HG02610 (cell line): ENCODE measurements around the gene SAMD4A.
A peak's percentile ranks its signal among the peaks of the same experiment; 100 is the strongest.

Source experiments
- ATAC-seq: cut with Tn5 transposase; IDR thresholded peaks from one replicate; pipeline ENCODE4 v1.9.1; 2021; ENCODE audit warnings: mild to moderate bottlenecking, moderate library complexity; ENCODE audit not compliant: unreplicated experiment

SAMD4A gene

GRCh38 chr14:54565785-54566409, 1.0 kb upstream of the SAMD4A start:
- peak; percentile 52 for ATAC-seq

- ATAC-seq = no peak
These were observed 303 bp downstream of the SAMD4A start for GRCh38 chr14:54567224-54567638.

- ATAC-seq = no peak
These were observed 972 bp downstream of the SAMD4A start for GRCh38 chr14:54567639-54568561.

- no peak for ATAC-seq
These were observed 2.1 kb downstream of the SAMD4A start for GRCh38 chr14:54568821-54569595.

GRCh38 chr14:54570047-54570446, 3.1 kb downstream of the SAMD4A start:
- ATAC-seq = no peak

- ATAC-seq = no peak
These were observed 3.9 kb downstream of the SAMD4A start for GRCh38 chr14:54570631-54571415.

- no peak for ATAC-seq
These were observed 5.4 kb downstream of the SAMD4A start for GRCh38 chr14:54572316-54572715.

- ATAC-seq = no peak
These were observed 7.6 kb downstream of the SAMD4A start for GRCh38 chr14:54574528-54574927.

- no peak for ATAC-seq
These were observed 10.6 kb downstream of the SAMD4A start for GRCh38 chr14:54577494-54577893.

GRCh38 chr14:54577977-54578376, 11.0 kb downstream of the SAMD4A start:
- no peak for ATAC-seq

- ATAC-seq = no peak
These were observed 12.7 kb downstream of the SAMD4A start for GRCh38 chr14:54579621-54580020.

- ATAC-seq = no peak
These were observed 14.0 kb downstream of the SAMD4A start for GRCh38 chr14:54580933-54581332.

- no peak for ATAC-seq
These were observed 15.4 kb downstream of the SAMD4A start for GRCh38 chr14:54582334-54582733.

- ATAC-seq = no peak
These were observed 17.2 kb downstream of the SAMD4A start for GRCh38 chr14:54584097-54584496.

- no peak for ATAC-seq
These were observed 18.3 kb downstream of the SAMD4A start for GRCh38 chr14:54585214-54585613.

GRCh38 chr14:54589076-54589475, 22.1 kb downstream of the SAMD4A start:
- ATAC-seq = no peak

- ATAC-seq = no peak
These were observed 22.9 kb downstream of the SAMD4A start for GRCh38 chr14:54589843-54590242.

GRCh38 chr14:54590481-54590880, 23.6 kb downstream of the SAMD4A start:
- no peak for ATAC-seq

- ATAC-seq = no peak
These were observed 24.5 kb downstream of the SAMD4A start for GRCh38 chr14:54591461-54591860.

- ATAC-seq = no peak
These were observed 24.9 kb downstream of the SAMD4A start for GRCh38 chr14:54591866-54592265.

- no peak for ATAC-seq
These were observed 26.9 kb downstream of the SAMD4A start for GRCh38 chr14:54593860-54594259.
